ENCODE measurements around the gene KIFBP. TPM values are rescaled to one million over a fixed set of nuclear protein-coding genes. Genes with fewer than 3 reads are reported as not detected.

Gene KIFBP
- total and polyA plus RNA-seq, 9 of the 15 experiments (the other 6 are each of a cell fraction or from before 2014, with no cell fraction given): 5.6 to 23.2 (median 14.8) TPM

DNA sequence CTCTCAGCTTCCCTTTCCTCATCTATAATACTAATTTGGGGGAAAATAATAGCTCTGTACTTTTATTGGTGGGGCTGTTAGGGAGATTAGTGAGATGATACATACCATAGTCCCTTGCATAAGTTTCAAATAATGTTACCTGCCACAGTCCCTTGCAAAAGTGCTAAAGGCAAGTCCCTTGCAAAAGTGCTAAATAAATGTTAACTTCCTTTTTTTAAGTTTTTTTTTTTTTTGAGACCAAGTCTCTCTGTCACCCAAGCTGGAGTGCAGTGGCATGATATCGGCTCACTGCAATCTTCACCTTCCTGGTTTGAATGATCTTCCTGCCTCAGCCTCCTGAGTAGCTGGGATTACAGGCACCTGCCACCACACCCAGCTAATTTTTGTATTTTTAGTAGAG is 55.9 kb downstream of the KIFBP start (continued):
- TF ChIP-seq GTF2F1 (IDR thresholded peaks at IDR 0.05; ENCODE audit: low read depth, low read length) (no peak), TCF3 (CRISPR knock-in tag; IDR thresholded peaks at IDR 0.05) (peak; percentile 30; the same call in 1 of the 2 replicates), ZFPM2 (CRISPR knock-in tag; IDR thresholded peaks at IDR 0.05) (no peak), STAT6 (CRISPR knock-in tag; IDR thresholded peaks at IDR 0.05) (no peak), MBD2 (IDR thresholded peaks at IDR 0.05; ENCODE audit: borderline replicate concordance, low read depth) (no peak), ARID1B (IDR thresholded peaks at IDR 0.05) (peak; percentile 23; the same call in 1 of the 2 replicates), CBFA2T3 (IDR thresholded peaks at IDR 0.05) (peak; percentile 32; the same call in 1 of the 2 replicates), ZNF384 (IDR thresholded peaks at IDR 0.05; ENCODE audit: low read depth, low read length) (peak; percentile 70), KLF13 (tag; IDR thresholded peaks at IDR 0.05; ENCODE audit: borderline replicate concordance, low read depth) (no peak), KDM5B (IDR thresholded peaks at IDR 0.05; ENCODE audit: insufficient replicate concordance, low read depth, low read length) (no peak), RHOXF2B (CRISPR knock-in tag; conservative IDR thresholded peaks at IDR 0.05) (no peak), UBTF (IDR thresholded peaks at IDR 0.05; ENCODE audit: borderline replicate concordance in 1 of 2, low read depth in 2 of 2, low read length in 2 of 2) (no peak), FOXP4 (CRISPR knock-in tag; IDR thresholded peaks at IDR 0.05; ENCODE audit: borderline replicate concordance) (no peak), GTF2B (IDR thresholded peaks at IDR 0.05; ENCODE audit: extremely low read depth, insufficient read length) (no peak), TRIM24 (IDR thresholded peaks at IDR 0.05) (peak in 1 of 2 experiments; percentile 28; a peak in 1 of 4 replicates), NELFE (IDR thresholded peaks at IDR 0.05; ENCODE audit: insufficient read depth, insufficient read length) (no peak), CEBPB (tag; IDR thresholded peaks at IDR 0.05) (0 out of 2 replicates have a peak, but pooled peaks have one; percentile 13), STAT5B (CRISPR knock-in tag; IDR thresholded peaks at IDR 0.05) (no peak)

Measured in K562 (cell line).